Measurements from ENCODE around the gene ARHGEF9.
"Not testable (repeated sequence)": the region's sequence is repeated elsewhere in the genome, so short reads cannot be mapped to it uniquely, and the experiment has no call there.

Gene ARHGEF9

DNA sequence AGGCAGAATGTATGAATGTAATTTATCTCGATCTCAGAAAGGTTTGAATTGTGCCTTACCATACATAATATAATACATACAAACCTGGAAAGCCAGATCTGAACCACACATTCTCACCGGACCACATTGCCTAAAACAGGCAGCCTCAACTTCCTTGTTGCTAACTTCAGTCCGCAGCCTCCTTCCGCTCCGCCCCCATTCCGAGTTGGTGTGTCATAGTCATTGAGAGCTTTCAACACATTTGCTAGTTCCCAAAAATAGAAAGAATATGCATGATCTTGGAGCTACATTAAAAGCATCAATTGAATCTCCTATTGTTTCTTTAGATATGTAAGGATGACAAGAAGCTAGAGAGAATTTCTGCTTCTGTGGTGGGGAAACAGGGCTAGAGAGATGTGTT lies 127.2 kb downstream of the ARHGEF9 start:
- DNase-seq = no peak

DNA sequence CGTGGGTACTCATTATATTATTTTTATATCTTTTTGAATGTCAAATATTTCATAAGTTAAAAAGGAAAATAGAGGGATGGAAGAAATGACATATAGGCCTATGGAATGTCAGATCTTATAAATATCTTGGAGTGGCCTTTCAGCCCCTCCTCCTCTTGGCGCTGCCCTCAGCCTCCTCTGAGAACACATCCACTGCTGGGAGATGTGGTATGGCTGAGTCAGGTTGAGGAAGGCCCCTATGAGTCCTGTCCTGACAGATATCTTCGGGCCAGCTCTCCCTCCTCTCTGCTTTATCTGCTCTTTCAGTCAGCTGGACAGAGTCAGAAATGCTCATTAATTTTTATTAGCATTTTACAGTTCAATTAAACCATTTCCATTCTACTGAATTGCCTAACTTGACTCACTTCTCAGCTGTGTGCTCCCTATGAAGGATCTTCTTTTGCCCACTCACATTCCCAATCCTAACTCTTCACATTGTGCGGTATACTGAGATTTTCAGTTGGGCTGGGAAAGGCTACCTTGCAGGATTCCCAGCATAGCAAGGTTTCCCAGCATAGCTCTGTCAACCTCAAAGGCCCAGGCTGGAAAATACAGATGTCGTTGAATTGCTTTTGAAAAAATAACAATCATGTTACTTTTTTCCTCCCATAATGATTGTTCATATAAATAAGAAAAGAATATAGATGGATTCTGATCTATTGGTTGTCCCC lies 128.0 kb downstream of the ARHGEF9 start:
- no peak for DNase-seq

DNA sequence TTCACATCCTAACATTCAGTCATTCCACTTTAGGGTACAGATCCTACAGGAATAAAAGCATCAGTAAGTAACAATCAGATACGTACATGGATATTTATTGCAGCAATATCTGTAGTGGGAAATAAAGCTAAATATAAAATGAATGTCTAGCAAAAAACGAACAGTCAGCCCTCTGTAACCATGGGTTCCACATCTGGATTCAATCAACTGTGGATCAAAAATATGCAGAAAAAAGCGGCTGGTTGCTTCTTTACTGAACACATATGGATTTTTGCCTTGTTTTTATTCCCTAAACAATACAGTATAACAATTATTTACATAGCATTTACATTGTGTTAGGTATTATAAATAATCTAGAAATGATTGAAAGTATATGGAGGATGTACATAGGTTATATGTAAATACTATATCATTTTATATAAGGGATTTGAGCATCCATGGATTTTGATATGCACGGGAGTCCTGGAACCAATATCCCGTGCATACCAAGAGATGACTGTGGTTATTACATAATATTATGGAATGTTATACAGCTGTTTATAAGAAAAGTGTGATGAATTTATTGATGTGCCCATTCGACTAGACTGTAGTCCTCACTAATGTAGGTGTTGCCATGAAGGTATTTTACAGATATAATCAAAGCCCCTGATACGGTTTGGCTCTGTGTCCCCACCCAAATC lies 132.8 kb downstream of the ARHGEF9 start:
- DNase-seq = no peak

DNA sequence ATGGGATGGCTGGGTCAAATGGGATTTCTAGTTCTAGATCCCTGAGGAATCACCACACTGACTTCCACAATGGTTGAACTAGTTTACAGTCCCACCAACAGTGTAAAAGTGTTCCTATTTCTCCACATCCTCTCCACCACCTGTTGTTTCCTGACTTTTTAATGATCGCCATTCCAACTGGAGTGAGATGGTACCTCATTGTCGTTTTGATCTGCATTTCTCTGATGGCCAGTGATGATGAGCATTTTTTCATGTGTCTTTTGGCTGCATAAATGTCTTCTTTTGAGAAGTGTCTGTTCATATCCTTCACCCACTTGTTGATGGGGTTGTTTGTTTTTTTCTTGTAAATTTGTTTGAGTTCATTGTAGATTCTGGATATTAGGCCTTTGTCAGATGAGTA lies 139.3 kb downstream of the ARHGEF9 start:
- not testable (repeated sequence) for DNase-seq

DNA sequence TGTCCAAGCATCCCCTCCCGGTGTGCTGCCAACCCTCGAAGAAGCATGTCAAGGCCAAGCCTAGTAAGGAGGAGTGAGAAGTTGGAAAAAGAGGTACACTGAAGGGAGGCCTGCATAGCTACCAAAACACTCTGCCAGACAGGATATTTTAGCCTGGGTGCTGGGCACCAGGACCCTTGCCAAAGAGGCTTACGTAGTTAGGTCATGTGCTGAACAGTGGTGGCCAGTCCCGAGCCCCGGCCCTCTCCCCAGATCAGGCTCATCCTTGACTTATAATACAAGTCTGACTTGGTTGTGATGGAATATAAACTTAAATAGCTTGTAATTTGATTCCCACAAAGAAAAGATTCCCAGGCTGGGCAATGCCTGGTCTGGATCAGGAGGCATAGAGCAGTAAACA lies 149.3 kb downstream of the ARHGEF9 start:
- no peak for DNase-seq

DNA sequence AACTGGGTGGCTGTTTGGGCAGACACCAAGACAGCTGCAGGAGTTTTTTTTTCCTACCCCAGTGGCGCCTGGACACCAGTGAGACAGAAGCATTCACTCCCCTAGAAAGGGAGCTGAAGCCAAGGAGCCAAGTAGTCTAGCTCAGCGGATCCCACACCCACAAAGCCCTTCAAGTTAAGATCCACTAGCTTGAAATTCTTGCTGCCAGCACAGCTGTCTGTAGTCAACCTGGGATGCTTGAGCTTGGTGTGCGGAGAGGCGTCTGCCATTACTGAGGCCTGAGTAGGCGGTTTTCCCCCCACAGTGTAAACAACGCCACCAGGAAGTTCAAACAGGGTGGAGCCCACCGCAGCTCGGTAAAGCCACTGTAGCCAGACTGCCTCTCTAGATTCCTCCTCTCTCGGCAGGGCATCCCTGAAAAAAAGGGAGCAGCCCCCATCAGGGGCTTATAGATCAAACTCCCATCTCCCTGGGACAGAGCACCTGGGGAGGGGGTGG lies 171.4 kb downstream of the ARHGEF9 start:
- DNase-seq = no peak

DNA sequence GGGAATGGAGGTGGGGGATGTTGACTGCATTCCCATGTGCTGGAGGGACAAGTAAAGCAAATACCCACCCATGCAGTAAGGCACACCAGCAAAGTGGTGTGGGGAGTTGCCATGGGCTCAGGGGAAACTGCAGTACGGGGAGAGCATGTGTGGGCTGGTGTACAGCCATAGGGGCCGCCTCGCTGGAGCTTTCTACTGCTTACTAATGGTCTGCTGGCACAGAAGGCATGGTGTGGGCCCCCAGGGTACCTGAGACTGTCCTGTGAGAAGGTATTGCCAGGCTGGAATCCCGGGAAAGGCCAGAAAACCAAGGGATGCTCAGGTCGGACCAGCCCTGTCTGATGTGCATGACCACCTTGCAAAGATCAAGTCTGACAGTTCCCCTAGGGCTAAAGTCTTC lies 199.1 kb downstream of the ARHGEF9 start:
- DNase-seq = no peak
